OCI-LY1 (cell line): ENCODE measurements around the gene FKBP7.

Experiments used
- CTCF ChIP-seq: fragments of 200-600 bp; sonication (generic), shearing (Covaris generic); IDR thresholded peaks from 2 replicates; pipeline ENCODE4 v1.5.1; 2017; ENCODE audit warnings: mild to moderate bottlenecking, antibody characterized with exemption, low read length, moderate library complexity, mixed read lengths
- EZH2 ChIP-seq: fragments of 200-600 bp; sonication (generic), shearing (Covaris generic); IDR thresholded peaks from 2 replicates; pipeline ENCODE4 v1.8.0; 2017; ENCODE audit warnings: borderline replicate concordance, mixed run types, mild to moderate bottlenecking, antibody characterized with exemption, low read length, moderate library complexity, mixed read lengths

- TF ChIP-seq CTCF (no peak), EZH2 (no peak)
These were observed 25.5 kb downstream of the FKBP7 start for GRCh38 chr2:178452870-178453269.
